Stimulated activated CD4-positive, alpha-beta T cell treated with anti-CD3 and anti-CD28 coated beads, Interleukin-1b, Interleukin-23, amount 100 ng/mL, for 1 hour (primary cell): ENCODE results near the gene RPL13.

Experiments used
- DNase-seq, 2 donors: peaks; one replicate each; pipeline ENCODE4 v3.0.0-alpha.2; 2020; ENCODE audit warnings: low read depth in 2 of 2

RPL13 gene

DNA sequence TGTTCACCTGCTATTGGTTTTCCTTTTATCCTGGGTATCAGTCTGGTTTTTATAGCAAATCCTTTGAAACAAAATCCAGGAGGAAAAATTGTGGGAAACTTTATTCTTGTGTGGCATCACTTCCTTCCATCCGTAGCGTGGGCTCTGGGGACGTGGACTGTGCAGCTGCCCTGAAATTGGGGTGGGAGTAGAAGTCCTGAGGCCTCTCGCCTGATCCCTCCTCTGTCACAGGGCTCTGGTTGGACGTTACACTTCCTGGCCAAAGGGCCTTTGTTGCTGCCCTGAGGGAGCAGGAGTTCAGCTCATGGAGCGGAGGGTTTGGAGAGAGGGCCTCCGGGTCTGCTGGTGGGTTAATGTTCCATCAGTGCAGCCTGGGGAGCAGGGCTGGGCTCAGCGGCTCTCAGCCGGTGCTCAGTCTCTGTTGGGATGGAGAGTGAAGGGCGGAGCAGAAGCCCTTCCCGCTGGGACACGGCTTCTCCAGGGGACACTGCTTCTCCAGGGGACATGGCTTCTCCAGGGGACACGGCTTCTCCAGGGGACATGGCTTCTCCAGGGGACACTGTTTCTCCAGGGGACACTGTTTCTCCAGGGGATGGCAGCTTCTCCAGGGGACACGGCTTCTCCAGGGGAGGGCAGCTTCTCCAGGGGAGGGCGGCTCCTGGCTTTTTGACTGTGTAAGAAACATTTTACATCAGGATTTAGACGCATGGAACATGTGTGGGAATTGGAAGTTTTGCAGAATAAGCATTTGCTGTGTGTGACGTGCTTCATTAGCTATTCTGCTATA, 15.2 kb upstream of the RPL13 start:
- DNase-seq: no peak

DNA sequence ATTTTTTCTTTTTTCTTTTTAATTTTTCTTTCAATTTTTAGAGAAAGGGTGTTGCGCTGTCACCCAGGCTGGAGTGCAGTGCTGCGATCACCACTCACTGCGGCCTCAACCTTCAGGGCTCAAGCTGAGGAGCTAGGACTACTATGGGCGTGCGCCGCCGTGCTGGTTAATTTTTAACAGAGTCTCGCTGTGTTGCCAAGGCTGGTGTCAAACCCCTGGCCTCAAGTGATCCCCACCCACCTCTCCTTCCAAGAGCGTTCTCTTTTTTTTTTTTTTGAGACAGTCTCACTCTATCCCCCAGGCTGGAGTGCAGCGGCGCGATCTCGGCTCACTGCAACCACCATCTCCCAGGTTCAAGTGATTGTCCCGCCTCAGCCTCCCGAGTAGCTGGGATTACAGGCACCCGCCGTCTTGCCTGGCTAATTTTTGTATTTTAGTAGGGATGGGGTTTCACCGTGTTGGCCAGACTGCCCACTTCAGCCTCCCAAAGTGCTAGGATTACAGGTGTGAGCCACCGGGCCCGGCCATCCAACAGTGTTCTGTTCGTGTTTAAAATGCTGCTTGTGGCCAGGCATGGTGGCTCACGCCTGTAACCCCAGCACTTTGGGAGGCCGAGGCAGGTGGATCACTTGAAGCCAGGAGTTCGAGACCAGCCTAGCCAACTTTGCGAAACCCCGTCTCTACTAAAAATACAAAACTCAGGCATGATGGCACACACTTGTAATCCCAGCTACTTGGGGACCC, 14.5 kb upstream of the RPL13 start:
- no peak for DNase-seq

DNA sequence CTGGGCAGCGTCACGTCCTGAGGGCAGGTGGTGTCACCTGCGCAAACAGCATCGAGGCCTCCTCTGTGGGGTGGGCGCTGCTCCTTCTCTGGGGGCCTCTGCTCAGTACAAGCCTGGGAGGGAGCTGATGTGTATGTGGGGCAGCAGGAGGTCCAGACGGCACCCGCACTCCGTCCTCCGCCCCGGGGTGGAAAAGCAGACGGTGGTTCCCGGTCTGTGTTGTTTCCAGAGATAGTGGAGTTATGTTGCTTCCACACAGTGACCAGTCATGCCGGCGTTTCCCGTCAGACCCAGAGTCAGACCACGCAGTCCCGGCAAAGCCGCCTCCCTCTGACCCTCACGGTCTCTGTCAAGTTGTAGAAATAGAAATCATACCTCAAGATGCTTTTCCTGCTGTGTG, 13.7 kb upstream of the RPL13 start:
- no peak for DNase-seq

GRCh38 chr16:89547291-89547690, 13.2 kb upstream of the RPL13 start:
- DNase-seq: no peak

DNA sequence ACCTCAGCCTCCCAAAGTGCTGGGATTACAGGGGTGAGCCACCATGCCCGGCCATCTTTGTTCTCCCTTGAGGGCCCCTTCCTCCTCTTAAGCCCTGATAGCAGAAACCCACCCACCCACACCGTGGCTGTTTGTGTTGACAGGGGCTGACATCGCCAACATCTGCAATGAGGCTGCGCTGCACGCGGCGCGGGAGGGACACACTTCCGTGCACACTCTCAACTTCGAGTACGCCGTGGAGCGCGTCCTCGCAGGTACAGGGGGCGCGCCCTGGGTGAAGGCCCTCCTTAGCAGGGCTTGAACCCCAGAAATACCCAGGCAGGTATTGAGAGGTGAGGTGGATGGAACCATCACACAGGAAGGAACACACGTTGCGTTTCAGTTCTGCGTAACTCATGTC, 12.6 kb upstream of the RPL13 start:
- DNase-seq: no peak

GRCh38 chr16:89548344-89549006, 12.0 kb upstream of the RPL13 start:
- no peak for DNase-seq

DNA sequence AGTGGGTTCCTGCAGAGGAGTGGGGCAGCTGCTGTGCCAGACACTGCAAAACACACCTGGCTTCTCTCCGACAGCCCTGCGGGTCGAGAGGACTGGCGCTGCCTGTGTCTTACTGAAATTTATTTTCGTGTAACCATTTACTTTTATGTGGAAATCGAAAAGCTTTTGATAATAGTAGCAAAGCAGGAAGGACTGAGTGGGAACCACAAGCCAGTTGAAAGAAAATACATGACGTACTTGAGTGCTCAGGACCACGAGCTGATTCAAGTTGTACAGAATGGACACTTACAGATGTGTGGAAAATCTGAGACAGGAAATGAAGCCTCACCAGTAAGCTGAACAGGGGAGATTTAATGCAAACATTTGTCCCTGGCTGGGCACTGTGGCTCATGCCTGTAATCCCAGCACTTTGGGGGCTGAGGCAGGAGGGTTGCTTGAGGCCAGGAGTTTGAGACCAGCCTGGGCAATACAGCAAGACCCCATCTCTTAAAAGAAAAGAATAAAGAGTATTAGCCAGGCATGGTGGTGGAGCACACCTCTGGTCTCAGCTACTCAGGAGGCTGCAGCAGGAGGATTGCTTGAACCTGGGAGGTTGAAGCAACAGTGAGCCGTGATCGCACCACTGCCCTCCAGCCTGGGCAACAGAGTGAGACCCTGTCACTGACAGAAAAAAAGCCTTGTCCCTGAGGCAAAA, 11.3 kb upstream of the RPL13 start:
- DNase-seq: no peak

DNA sequence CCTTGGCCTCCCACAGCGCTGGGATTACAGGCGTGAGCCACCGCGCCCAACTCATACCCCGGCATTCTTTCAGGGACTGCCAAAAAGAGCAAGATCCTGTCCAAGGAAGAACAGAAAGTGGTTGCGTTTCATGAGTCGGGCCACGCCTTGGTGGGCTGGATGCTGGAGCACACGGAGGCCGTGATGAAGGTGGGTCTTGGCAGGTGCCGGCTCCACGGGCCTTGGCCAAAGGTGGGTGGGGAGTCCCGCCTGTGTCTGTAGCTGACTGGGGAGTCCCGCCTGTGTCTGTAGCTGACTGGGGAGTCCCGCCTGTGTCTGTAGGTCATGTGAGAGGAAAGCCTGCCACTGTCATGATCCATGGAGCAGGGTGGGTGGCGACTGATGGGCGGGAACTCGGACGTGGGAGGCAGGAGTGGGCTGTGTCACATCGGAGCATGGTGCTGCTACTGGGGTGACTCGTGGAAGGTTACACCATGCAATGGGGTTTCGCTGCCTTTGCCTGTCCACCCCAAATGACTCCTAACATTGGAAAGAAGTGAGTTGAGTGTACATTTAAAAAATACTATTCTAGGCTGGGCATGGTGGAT, 10.0 kb upstream of the RPL13 start:
- no peak for DNase-seq

DNA sequence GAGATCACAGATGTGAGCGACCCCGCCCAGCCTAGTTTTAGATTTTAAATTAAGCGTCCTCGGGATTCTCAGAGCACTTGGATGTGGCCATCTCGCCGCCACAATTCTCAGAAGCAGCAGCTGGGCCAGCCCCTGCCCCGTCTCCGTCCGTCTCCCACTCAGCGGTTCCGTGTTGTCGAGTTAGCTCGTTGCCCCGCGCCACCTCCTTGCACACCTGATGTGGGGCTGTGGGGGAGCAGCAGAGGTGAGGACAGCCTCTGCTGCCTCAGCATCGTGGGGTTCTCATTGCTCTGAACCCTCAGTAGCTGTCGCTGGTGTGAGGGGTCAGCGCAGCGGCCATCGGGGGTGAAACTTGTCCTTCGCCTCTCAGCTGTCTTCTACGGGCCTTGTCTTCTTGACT, 8.2 kb upstream of the RPL13 start:
- DNase-seq: no peak

DNA sequence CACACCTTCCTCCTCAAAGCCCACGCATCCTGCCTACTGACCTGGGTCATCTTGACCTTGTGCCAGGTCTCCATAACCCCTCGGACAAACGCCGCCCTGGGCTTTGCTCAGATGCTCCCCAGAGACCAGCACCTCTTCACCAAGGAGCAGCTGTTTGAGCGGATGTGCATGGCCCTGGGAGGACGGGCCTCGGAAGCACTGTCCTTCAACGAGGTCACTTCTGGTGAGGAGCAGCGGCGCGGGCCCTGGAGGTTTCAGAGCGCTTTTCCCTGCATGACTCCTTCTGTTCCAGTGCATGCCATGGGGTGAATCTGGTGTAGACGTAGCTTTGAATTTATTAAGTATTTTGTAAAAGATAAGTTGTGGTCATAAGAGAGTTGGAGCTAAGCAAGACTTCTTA, 7.6 kb upstream of the RPL13 start:
- no peak for DNase-seq

DNA sequence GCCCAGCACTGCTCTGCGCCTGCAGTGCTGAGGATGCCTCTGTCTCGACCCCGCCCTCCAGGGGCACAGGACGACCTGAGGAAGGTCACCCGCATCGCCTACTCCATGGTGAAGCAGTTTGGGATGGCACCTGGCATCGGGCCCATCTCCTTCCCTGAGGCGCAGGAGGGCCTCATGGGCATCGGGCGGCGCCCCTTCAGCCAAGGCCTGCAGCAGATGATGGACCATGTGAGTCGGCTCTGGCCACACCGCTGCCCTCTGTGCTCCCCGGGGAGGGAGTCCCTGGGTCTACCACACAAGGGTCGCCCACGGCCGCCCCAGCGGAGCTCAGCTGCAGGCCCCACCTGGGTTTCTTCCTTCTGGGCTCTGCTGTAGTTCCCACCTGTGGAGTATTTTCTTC, 6.7 kb upstream of the RPL13 start:
- DNase-seq: no peak

- no peak for DNase-seq
Observed at GRCh38 chr16:89554343-89554742, 6.1 kb upstream of the RPL13 start.

- no peak for DNase-seq
Observed at GRCh38 chr16:89555265-89555664, 5.2 kb upstream of the RPL13 start.

DNA sequence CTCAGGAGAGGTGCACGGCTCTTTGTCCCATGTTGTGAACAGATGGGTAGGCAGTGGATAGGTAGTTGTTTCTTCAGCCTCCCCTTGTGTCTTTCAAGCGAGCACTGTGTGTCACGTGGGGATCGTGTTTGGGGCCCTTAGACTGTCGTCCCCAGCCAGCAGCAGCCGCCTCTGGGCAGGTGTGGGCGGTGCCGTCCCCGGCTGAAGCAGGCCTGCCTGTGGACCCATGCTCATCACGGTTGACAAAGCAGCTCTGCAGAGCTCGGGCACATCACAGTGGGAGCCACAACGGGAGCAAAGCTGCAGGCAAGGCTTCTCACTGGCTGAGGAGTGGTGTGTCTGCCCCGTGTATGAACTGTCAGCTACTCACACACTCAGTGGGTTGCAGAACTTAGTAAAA, 4.7 kb upstream of the RPL13 start:
- DNase-seq: no peak

DNA sequence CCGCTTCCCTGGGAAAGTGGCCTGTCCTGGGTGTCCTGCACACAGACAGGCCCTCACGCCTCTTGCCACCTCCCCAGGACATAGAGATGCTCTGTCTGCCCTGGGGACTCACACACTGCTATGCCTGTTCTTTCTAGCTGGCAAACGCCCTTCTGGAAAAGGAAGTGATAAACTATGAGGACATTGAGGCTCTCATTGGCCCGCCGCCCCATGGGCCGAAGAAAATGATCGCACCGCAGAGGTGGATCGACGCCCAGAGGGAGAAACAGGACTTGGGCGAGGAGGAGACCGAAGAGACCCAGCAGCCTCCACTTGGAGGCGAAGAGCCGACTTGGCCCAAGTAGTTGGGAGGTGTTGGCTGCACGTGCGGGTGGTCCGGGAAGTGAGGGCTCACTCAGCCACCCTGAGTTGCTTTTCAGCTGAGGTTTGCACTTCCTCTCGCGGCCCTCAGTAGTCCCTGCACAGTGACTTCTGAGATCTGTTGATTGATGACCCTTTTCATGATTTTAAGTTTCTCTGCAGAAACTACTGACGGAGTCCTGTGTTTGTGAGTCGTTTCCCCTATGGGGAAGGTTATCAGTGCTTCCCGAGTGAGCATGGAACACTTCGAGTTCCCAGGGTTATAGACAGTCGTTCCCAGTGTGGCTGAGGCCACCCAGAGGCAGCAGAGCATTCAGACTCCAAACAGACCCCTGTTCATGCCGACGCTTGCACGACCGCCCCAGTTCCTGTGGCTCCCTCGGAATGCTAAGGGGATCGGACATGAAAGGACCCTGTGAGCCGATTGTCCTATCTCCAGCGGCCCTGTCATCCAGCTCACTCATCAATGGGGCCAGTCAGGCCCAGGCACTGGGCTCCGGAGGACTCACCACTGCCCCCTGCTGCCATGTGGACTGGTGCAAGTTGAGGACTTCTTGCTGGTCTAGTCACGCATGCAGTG, 3.5 kb upstream of the RPL13 start:
- DNase-seq: peak; percentile 63 to 77

DNA sequence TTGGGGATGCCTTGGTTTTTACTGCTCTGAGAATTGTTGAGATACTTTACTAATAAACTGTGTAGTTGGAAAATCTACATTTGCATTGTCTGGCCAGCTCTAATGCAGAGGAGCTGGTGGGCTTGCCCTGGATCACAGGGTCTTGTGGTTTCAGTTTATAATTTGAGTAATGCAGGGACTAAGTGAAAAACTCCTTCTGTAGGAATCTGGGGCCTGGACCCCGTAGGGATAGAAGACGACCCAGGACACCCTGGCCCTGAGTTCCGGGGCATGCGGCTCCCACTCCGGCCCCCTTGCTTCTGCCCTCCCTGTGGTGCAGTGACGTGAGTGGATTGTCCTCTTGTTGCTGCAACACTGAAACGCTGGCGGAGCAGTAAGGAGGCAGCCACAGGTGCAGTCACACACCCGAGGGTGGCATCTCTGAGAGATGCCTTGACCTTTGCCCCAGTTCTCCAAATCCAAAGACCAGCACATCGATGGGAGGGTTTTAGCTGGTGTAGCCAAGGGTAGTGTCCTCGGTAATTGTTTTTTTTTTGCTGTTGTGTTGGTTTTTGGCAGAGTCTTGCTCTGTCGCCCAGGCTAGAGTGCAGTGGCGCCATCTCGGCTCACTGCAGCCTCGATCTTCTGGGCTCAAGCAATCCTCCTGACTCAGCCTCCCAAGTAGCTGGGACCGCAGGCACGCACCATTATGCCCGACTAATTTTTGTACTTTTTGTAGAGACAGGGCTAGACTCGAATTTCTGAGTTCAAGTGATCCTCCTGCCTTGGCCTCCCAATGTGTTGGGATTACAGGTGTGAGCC, 2.6 kb upstream of the RPL13 start:
- no peak for DNase-seq

DNA sequence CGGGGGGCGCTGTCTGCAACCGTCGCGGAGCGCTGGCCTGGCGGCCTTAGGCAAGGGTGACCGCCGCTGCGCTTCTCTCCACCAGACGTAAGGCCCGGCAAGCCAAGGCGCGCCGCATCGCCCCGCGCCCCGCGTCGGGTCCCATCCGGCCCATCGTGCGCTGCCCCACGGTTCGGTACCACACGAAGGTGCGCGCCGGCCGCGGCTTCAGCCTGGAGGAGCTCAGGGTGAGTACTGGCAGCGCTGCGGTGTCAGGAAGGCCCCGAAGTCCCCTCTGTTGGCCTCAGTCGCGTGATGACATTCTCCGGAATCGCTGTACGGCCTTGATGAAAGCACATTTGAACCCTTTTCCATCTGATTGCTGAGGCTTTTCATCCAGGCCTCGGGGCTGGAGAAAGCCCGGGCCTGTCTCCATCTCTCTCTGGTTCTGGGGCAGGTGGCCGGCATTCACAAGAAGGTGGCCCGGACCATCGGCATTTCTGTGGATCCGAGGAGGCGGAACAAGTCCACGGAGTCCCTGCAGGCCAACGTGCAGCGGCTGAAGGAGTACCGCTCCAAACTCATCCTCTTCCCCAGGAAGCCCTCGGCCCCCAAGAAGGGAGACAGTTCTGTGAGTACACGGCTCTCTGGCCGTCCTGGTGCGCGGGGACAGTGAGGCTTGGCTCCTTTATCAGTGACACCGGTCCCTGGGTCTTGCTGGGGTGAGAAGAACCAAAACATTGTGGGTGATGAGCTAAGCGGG, 831 bp downstream of the RPL13 start:
- DNase-seq: no peak

- DNase-seq: no peak
Observed at GRCh38 chr16:89561884-89562599, 1.6 kb downstream of the RPL13 start.

GRCh38 chr16:89562939-89563338, 2.5 kb downstream of the RPL13 start:
- DNase-seq: no peak
